HCT116 (cell line): Measurements from ENCODE around the gene SPP2. TPM values are rescaled to one million over a fixed set of nuclear protein-coding genes. Genes with fewer than 3 reads are reported as not detected.

Experiments used
- ATAC-seq: fragments of 200-7000 bp; cut with Tn5 transposase; 2 replicates; pipeline ENCODE4 v1.9.1; 2020; ENCODE audit warnings: mild to moderate bottlenecking, moderate library complexity
- BruUV-seq: library from RNA; stranded (reverse); fragments of 400-500 nt; replicated peaks from 2 replicates; lab custom pipeline; 2021; lab: Mats Ljungman, UMichigan
- CTCF ChIA-PET: fragments of 300-600 bp; sonication (Branson Sonifier 250); formaldehyde crosslinking; loops from one replicate; lab custom pipeline; 2021; ENCODE audit warnings: antibody characterized with exemption; lab: Charles Lee
- POLR2A ChIA-PET: fragments of 300-600, 350-600 bp; sonication (Branson Sonifier 250); formaldehyde crosslinking; loops from one replicate; lab custom pipeline; 2021; ENCODE audit warnings: antibody characterized with exemption; lab: Charles Lee
- RAD21 ChIA-PET, 2 experiments: fragments of 300-600 bp; sonication (Branson Sonifier 250); formaldehyde crosslinking; loops; one replicate each; lab custom pipeline; 2023; ENCODE audit warnings: low total read pairs in 2 of 2; ENCODE audit not compliant: uncharacterized antibody in 2 of 2, unreplicated experiment in 2 of 2, low non-redundant PET in 1 of 2; lab: Charles Lee
- DNase-seq: peaks from one replicate; pipeline ENCODE4 v3.0.0-alpha.2; 2010; ENCODE audit warnings: low read depth, low spot score
- H2AFZ ChIP-seq: fragments of 200-600 bp; shearing (Covaris generic), sonication (generic); 2 replicates; pipeline ENCODE4 v1.6.1; 2017; ENCODE audit warnings: low read depth, mixed run types, mixed read lengths, antibody characterized with exemption, low read length; ENCODE audit not compliant: poor library complexity, severe bottlenecking
- H3K27ac ChIP-seq: 2 replicates; pipeline ENCODE4 v1.5.1; 2012; ENCODE audit warnings: low read depth, low read length
- H3K27me3 ChIP-seq: fragments of 200-600 bp; sonication (generic); 2 replicates; pipeline ENCODE4 v1.6.1; 2016; ENCODE audit warnings: mixed run types, low read length, mixed read lengths; ENCODE audit not compliant: insufficient read depth
- H3K36me3 ChIP-seq, 2 experiments: fragments of 200-500 bp in 1 of 2; fragments of 200-600 bp in 1 of 2; sonication (Bioruptor generic) in 1 of 2; sonication (generic) in 1 of 2; 2 replicates each; pipeline versions ENCODE4 v1.5.1 to v1.6.1; 2014 to 2016; ENCODE audit warnings: low read length in 2 of 2, inconsistent platforms in 1 of 2, mixed read lengths in 1 of 2, mixed run types in 1 of 2; ENCODE audit not compliant: insufficient read depth in 2 of 2, control insufficient read depth in 1 of 2
- H3K4me1 ChIP-seq, 2 experiments: fragments of 200-600 bp in 1 of 2; sonication (generic) in 1 of 2; 2 replicates each; pipeline versions ENCODE4 v1.5.1 to v1.6.1; 2012 to 2017; ENCODE audit warnings: low read length in 2 of 2, inconsistent platforms in 1 of 2, mild to moderate bottlenecking in 1 of 2, mixed read lengths in 1 of 2, mixed run types in 1 of 2, moderate library complexity in 1 of 2; ENCODE audit not compliant: insufficient read depth in 2 of 2, control insufficient read depth in 1 of 2
- H3K4me2 ChIP-seq: fragments of 200-600 bp; sonication (generic); 2 replicates; pipeline ENCODE4 v1.6.1; 2017; ENCODE audit warnings: mixed run types, low read length, mixed read lengths
- H3K4me3 ChIP-seq, 2 experiments: fragments of 200-600 bp in 1 of 2; sonication (generic) in 1 of 2; replicated peaks in 1 of 2; 2 replicates each; pipeline ENCODE4 v1.5.1; 2011 to 2016; ENCODE audit warnings: low read length in 2 of 2, control low read depth in 1 of 2, low read depth in 1 of 2, mild to moderate bottlenecking in 1 of 2, mixed read lengths in 1 of 2, mixed run types in 1 of 2
- H3K79me2 ChIP-seq: fragments of 200-600 bp; sonication (generic); 2 replicates; pipeline ENCODE4 v1.6.1; 2017; ENCODE audit warnings: mild to moderate bottlenecking, mixed run types, low read length, moderate library complexity, mixed read lengths; ENCODE audit not compliant: insufficient read depth
- H3K9ac ChIP-seq: fragments of 200-600 bp; sonication (generic); 2 replicates; pipeline ENCODE4 v1.6.1; 2016; ENCODE audit warnings: low read length, mixed read lengths
- H3K9me2 ChIP-seq: fragments of 200-600 bp; sonication (generic), shearing (Covaris generic); 2 replicates; pipeline ENCODE4 v1.6.1; 2017; ENCODE audit warnings: mixed run types, mild to moderate bottlenecking, moderate library complexity; ENCODE audit not compliant: insufficient read depth
- H3K9me3 ChIP-seq, 2 experiments: fragments of 200-500 bp in 1 of 2; fragments of 200-600 bp in 1 of 2; sonication (Bioruptor generic) in 1 of 2; sonication (generic) in 1 of 2; 2 replicates each; pipeline ENCODE4 v1.6.1; 2014 to 2017; ENCODE audit warnings: low read length in 2 of 2, mixed read lengths in 2 of 2, inconsistent platforms in 1 of 2, low read depth in 1 of 2, mild to moderate bottlenecking in 1 of 2, mixed run types in 1 of 2, moderate library complexity in 1 of 2; ENCODE audit not compliant: control insufficient read depth in 1 of 2, insufficient read depth in 1 of 2
- H4K20me1 ChIP-seq: fragments of 200-600 bp; sonication (generic), shearing (Covaris generic); 2 replicates; pipeline ENCODE4 v1.6.1; 2017; ENCODE audit warnings: mixed run types, mild to moderate bottlenecking, moderate library complexity; ENCODE audit not compliant: insufficient read depth
- CEBPB ChIP-seq: IDR thresholded peaks from 2 replicates; pipeline ENCODE4 v1.6.1; 2012; ENCODE audit warnings: low read depth
- EGR1 ChIP-seq: IDR thresholded peaks from 2 replicates; pipeline ENCODE4 v1.6.1; 2012; ENCODE audit warnings: low read depth
- EZH2 ChIP-seq: fragments of 200-600 bp; sonication (generic); IDR thresholded peaks from 2 replicates; pipeline ENCODE4 v1.6.1; 2017; ENCODE audit warnings: antibody characterized with exemption, mixed run types
- EZH2phosphoT487 ChIP-seq: fragments of 200-600 bp; IDR thresholded peaks from 2 replicates; pipeline ENCODE4 v1.6.1; 2018; ENCODE audit warnings: antibody characterized with exemption, borderline replicate concordance
- JUND ChIP-seq: IDR thresholded peaks from 2 replicates; pipeline ENCODE4 v1.6.1; 2012
- POLR2AphosphoS5 ChIP-seq: IDR thresholded peaks from 2 replicates; pipeline ENCODE4 v1.6.1; 2011; ENCODE audit warnings: mild to moderate bottlenecking, low read depth, low read length, moderate library complexity
- RAD21 ChIP-seq: IDR thresholded peaks from 2 replicates; pipeline ENCODE4 v1.6.1; 2012; ENCODE audit warnings: low read depth, mild to moderate bottlenecking
- SP1 ChIP-seq: IDR thresholded peaks from 2 replicates; pipeline ENCODE4 v1.6.1; 2012; ENCODE audit warnings: low read depth
- SRF ChIP-seq: IDR thresholded peaks from 2 replicates; pipeline ENCODE4 v1.6.1; 2012; ENCODE audit warnings: low read depth
- YY1 ChIP-seq: IDR thresholded peaks from 2 replicates; pipeline ENCODE4 v1.6.1; 2011; ENCODE audit warnings: low read length, low read depth, moderate library complexity, mild to moderate bottlenecking; ENCODE audit not compliant: insufficient replicate concordance; ENCODE audit errors: extremely low read depth
- ZFX ChIP-seq: fragments of 450-650 bp; IDR thresholded peaks from 2 replicates; pipeline ENCODE4 v1.6.1; 2017
- intact Hi-C: fragments of 100-400 bp; cut with micrococcal nuclease; formaldehyde crosslinking; loops from 2 replicates; pipeline ENCODE4 v1.10.0; 2022
- total RNA-seq: library from RNA; stranded (reverse); gene quantifications from one replicate; pipeline ENCODE4 v1.2.1, GENCODE V29; 2021; ENCODE audit not compliant: unreplicated experiment
- TF ChIP-seq, protein P1 (sequence below): IDR thresholded peaks from 2 replicates; pipeline ENCODE4 v1.6.1; 2011; ENCODE audit warnings: mild to moderate bottlenecking, low read length, moderate library complexity; ENCODE audit not compliant: insufficient replicate concordance; ENCODE audit errors: extremely low read depth
- TF ChIP-seq, protein P2 (sequence below): IDR thresholded peaks from 2 replicates; pipeline ENCODE4 v1.6.1; 2012
- TF ChIP-seq, protein P3 (sequence below): IDR thresholded peaks from 2 replicates; pipeline ENCODE4 v1.6.1; 2012; ENCODE audit warnings: low read depth

The SPP2 gene
- total RNA-seq, 1 experiment from 2014 or later, result not detected

DNA sequence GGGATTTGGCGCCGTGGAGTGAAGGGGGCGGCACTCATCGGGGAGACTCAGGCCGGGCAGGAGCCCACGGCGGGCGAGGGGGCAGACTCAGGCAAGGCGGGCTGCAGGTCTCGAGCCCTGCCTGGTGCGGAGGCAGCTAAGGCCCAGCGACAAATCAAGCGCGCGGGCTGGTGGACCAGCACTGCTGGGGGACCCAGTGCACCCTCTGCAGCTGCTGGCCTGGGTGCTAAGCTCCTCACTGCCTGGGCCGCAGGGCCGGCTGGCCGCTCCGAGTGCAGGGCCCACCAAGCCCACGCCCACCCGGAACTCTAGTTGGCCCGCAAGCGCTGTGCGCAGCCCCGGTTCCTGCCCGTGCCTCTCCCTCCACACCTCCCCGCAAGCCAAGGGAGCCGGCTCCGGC, 26.2 kb upstream of the SPP2 start:
- intact Hi-C loops, result no loop called here
- ChIA-PET POLR2A (no interaction called here), RAD21 (no interaction called here), CTCF (no interaction called here)
- H3K79me2 ChIP-seq, result no peaks in the 10 kb centered on the region
- H3K36me3 ChIP-seq, result no peaks in the 10 kb centered on the region
- no TSS peak for BruUV-seq
- no peak overlapping the region for H3K4me2 ChIP-seq
- H3K27ac ChIP-seq, result no peak overlapping the region
- no peaks in the 10 kb centered on the region for H3K27me3 ChIP-seq
- DNase-seq (no peak), ATAC-seq (no peak)
- no peak overlapping the region for H2AFZ ChIP-seq
- TF ChIP-seq RAD21 (no peak), EZH2phosphoT487 (no peak), SP1 (no peak), JUND (no peak), EZH2 (no peak), YY1 (no peak), EGR1 (no peak), SRF (no peak)
- TF ChIP-seq, protein P1, sequence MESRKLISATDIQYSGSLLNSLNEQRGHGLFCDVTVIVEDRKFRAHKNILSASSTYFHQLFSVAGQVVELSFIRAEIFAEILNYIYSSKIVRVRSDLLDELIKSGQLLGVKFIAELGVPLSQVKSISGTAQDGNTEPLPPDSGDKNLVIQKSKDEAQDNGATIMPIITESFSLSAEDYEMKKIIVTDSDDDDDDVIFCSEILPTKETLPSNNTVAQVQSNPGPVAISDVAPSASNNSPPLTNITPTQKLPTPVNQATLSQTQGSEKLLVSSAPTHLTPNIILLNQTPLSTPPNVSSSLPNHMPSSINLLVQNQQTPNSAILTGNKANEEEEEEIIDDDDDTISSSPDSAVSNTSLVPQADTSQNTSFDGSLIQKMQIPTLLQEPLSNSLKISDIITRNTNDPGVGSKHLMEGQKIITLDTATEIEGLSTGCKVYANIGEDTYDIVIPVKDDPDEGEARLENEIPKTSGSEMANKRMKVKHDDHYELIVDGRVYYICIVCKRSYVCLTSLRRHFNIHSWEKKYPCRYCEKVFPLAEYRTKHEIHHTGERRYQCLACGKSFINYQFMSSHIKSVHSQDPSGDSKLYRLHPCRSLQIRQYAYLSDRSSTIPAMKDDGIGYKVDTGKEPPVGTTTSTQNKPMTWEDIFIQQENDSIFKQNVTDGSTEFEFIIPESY, result no peak
- H4K20me1 ChIP-seq, result no peaks in the 10 kb centered on the region
- H3K9me2 ChIP-seq, result no peaks in the 10 kb centered on the region
- peaks cover 0 to 12% of the 10 kb centered on the region in 2 experiments; a peak in 1 of 4 replicates for H3K4me1 ChIP-seq
- no peak overlapping the region for H3K4me3 ChIP-seq
- H3K9ac ChIP-seq, result no peak overlapping the region
- no peaks in the 10 kb centered on the region; a peak in 1 of 4 replicates for H3K9me3 ChIP-seq

DNA sequence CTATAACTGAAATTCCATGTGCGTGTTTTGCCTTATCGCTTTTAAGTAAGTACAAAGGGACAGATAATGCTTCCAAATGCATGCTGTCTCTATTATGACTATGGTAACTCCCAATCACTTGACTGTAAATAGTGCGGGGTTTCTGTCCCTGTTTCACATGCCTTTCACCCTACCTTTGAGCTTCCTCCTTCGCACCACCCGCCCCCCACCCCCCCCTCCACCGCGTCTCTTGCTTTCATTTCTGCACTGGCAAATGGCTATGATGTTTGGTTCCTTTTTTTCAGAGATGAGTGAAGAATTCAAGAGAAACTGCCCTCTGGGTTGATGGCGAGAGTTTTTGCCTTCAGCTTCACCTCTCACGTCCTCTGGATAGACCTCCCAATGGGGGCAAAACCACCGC, 25.0 kb upstream of the SPP2 start:
- H4K20me1 ChIP-seq, result no peaks in the 10 kb centered on the region
- no peak overlapping the region for H3K9ac ChIP-seq
- H3K4me2 ChIP-seq, result no peak overlapping the region
- no peaks in the 10 kb centered on the region for H3K36me3 ChIP-seq
- peaks cover 0 to 12% of the 10 kb centered on the region in 2 experiments; a peak in 1 of 4 replicates for H3K4me1 ChIP-seq
- no peaks in the 10 kb centered on the region for H3K27me3 ChIP-seq
- no peak overlapping the region for H3K27ac ChIP-seq
- H2AFZ ChIP-seq, result no peak overlapping the region
- intact Hi-C loops, result no loop called here
- no peak for ATAC-seq
- POLR2A ChIA-PET, result no interaction called here
- no peaks in the 10 kb centered on the region for H3K9me2 ChIP-seq
- CTCF ChIA-PET, result no interaction called here
- TF ChIP-seq, protein P2, sequence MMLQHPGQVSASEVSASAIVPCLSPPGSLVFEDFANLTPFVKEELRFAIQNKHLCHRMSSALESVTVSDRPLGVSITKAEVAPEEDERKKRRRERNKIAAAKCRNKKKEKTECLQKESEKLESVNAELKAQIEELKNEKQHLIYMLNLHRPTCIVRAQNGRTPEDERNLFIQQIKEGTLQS, result no peak
- TF ChIP-seq ZFX (no peak), YY1 (no peak), EZH2phosphoT487 (no peak), EGR1 (no peak), CEBPB (no peak), POLR2AphosphoS5 (no peak)
- TF ChIP-seq, protein P3, sequence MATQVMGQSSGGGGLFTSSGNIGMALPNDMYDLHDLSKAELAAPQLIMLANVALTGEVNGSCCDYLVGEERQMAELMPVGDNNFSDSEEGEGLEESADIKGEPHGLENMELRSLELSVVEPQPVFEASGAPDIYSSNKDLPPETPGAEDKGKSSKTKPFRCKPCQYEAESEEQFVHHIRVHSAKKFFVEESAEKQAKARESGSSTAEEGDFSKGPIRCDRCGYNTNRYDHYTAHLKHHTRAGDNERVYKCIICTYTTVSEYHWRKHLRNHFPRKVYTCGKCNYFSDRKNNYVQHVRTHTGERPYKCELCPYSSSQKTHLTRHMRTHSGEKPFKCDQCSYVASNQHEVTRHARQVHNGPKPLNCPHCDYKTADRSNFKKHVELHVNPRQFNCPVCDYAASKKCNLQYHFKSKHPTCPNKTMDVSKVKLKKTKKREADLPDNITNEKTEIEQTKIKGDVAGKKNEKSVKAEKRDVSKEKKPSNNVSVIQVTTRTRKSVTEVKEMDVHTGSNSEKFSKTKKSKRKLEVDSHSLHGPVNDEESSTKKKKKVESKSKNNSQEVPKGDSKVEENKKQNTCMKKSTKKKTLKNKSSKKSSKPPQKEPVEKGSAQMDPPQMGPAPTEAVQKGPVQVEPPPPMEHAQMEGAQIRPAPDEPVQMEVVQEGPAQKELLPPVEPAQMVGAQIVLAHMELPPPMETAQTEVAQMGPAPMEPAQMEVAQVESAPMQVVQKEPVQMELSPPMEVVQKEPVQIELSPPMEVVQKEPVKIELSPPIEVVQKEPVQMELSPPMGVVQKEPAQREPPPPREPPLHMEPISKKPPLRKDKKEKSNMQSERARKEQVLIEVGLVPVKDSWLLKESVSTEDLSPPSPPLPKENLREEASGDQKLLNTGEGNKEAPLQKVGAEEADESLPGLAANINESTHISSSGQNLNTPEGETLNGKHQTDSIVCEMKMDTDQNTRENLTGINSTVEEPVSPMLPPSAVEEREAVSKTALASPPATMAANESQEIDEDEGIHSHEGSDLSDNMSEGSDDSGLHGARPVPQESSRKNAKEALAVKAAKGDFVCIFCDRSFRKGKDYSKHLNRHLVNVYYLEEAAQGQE, result no peak
- TF ChIP-seq, protein P1, result no peak
- RAD21 ChIA-PET, result no interaction called here
- no peaks in the 10 kb centered on the region; a peak in 1 of 4 replicates for H3K9me3 ChIP-seq
- H3K79me2 ChIP-seq, result no peaks in the 10 kb centered on the region
- no peak for DNase-seq
- no TSS peak for BruUV-seq
- H3K4me3 ChIP-seq, result no peak overlapping the region
